Esophagus squamous epithelium (tissue), 4 donors: ENCODE data around the gene TBC1D5.

Source experiments
- POLR2A ChIP-seq, 4 donors: fragments of 450-650 bp; IDR thresholded peaks; one replicate each; pipeline ENCODE4 v1.6.1; 2017; ENCODE audit warnings: antibody characterized with exemption in 4 of 4, mild to moderate bottlenecking in 4 of 4, moderate library complexity in 3 of 4
- TF ChIP-seq, protein P1 (sequence below), 6 experiments: fragments of 450-650 bp in 4 of 6; fragments of 200-600 bp in 2 of 6; sonication (generic) in 2 of 6; IDR thresholded peaks; one replicate each; pipeline ENCODE4 v1.5.1; 2016 to 2019; ENCODE audit warnings: antibody characterized with exemption in 6 of 6, mild to moderate bottlenecking in 4 of 6, moderate library complexity in 4 of 6

GRCh38 chr3:17188378-17188777 lies 554.1 kb downstream of the TBC1D5 start:
- TF ChIP-seq, protein P1, sequence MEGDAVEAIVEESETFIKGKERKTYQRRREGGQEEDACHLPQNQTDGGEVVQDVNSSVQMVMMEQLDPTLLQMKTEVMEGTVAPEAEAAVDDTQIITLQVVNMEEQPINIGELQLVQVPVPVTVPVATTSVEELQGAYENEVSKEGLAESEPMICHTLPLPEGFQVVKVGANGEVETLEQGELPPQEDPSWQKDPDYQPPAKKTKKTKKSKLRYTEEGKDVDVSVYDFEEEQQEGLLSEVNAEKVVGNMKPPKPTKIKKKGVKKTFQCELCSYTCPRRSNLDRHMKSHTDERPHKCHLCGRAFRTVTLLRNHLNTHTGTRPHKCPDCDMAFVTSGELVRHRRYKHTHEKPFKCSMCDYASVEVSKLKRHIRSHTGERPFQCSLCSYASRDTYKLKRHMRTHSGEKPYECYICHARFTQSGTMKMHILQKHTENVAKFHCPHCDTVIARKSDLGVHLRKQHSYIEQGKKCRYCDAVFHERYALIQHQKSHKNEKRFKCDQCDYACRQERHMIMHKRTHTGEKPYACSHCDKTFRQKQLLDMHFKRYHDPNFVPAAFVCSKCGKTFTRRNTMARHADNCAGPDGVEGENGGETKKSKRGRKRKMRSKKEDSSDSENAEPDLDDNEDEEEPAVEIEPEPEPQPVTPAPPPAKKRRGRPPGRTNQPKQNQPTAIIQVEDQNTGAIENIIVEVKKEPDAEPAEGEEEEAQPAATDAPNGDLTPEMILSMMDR (IDR thresholded peaks at IDR 0.05): no peak
- no peak for TF ChIP-seq POLR2A (IDR thresholded peaks at IDR 0.05)
